GM18873 (cell line): ENCODE data around the gene DYNLT5.

Experiments
- ATAC-seq: cut with Tn5 transposase; IDR thresholded peaks from one replicate; pipeline ENCODE4 v1.9.1; 2021; ENCODE audit warnings: mild to moderate bottlenecking, moderate library complexity, moderate number of reproducible peaks; ENCODE audit not compliant: unreplicated experiment, low FRiP score

The DYNLT5 gene

DNA sequence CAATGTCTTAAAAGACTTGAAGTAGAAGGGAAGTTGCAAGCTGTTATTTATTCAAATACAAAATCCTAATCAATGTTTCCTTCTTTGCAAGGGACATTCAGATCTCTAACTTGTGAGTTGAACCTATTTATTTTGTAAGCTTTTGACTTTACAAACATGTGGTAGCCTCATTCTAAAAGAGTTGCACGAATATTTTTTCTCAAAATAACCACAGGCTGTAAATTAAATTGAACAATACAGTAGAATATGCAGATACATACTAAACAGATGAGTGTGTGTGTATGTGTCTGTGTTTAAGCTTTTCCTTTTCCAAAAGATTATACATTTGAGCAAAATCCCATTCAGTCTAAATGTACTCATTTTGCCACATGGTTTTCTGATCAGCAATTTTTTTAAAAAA lies 4.8 kb upstream of the DYNLT5 start:
- no peak for ATAC-seq

DNA sequence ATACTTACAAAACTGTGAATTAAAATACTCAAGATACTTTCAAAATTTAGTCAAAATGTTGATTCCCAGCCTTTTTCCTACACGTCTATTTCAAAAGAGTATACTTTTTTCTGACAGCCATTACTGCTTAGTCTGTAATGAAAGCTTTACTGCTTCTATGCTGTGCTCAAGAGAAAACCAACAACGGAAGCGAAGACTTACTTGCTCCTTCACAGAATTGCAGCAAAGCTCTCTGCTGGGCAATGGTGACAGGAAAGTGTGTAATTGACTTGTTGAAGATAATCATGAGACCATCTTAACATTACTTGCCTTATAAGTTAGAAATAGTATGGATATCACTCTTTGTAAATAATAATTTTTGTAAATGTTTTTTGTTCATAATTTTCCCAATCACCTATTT lies 1.7 kb upstream of the DYNLT5 start:
- ATAC-seq: no peak

DNA sequence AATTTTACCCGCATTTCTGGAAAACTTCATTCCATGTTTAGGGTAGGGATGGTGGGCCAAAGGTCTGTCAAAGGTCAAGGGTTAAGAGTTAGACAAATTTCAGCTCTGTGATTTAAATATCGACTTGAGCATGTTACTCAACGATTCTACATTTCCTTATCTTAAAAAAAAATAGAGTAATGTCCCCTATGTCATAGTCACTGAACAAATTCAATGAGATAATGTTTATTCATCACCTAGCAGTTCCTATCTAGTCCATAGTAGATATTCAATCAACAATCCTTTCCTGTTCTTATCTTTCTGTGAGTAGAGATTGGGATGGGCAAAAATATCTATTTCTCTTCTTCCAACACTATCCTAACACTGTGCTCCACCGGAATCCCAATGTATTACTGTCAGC lies 1.1 kb upstream of the DYNLT5 start:
- no peak for ATAC-seq

DNA sequence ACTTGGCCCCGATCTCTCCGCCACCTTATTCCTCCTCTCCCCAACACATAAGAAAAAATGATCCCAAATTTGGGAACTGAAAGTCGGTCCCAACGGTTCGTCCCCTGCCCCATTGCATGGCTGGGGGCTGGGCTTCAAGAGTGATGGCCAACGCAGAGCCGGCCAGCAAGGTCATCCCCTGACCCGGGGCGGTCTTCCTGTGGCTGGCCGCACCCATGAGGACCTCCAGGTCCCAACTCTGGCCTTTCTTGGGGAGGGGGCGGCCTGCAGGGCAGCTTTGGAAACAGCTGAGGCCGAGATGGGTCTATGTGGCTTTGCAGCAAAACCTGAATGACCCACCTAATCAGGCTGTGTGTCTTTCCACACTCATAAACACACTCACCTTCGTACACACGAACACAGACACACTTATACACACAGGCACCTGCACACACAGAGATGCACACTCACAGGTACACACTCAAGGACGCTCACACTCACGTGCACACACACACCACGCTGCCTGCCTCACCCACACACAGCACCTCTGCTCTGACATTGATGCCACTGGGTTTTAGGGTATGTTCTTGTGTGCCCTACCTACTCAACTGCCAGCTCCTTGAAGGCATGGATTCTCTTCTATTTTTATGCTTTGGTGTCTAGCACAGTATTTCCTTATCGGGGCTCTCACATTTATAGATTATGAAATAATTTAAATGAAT lies 562 bp downstream of the DYNLT5 start:
- ATAC-seq: no peak

DNA sequence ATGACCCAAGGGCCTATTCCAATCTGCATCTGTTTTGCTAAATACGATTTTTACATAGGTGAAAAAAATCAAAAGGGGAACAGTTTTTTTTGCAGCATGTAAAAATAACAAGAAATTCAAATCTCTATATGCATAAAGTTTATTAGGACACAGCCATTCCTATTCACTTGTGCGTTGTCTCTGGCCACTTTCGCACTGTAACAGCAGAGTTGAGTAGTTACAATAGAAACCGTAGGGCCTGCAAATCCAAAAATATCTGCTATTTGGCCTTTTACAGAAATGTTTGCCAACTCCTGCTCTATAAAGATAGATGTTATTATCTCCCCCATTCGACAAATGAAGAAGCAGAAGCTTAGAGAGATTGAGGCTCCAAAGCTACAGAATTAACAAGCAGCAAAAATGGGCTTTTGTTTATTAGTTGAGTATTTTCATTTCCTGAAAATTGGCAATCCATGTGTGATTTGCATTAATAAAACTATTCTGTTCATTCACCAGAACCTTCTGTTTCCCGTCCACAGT lies 5.5 kb downstream of the DYNLT5 start:
- ATAC-seq: no peak

DNA sequence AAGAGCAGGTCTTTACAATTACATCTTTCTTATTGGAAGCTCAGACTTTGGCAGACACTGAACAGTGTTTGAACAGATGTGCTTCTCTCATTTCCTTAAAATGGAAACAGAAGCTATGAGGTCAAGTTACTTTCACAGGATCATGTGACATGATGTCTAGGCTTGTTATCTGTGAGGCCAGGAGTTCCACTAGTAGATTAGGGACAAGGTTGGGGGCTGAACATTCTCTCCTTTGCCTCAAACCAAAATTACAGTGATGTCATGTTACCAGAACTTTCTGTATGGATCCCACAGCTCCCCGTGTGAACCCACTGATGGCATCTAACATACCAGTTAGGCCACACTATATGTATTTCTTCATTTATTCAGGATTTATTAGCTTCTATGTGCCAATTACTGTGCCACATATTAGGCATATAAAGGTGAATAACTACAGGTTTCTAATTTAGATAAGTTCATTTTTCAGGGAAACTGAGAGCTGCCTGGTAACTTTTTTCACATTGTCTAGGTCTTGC lies 6.0 kb downstream of the DYNLT5 start:
- peak; percentile 100 for ATAC-seq

DNA sequence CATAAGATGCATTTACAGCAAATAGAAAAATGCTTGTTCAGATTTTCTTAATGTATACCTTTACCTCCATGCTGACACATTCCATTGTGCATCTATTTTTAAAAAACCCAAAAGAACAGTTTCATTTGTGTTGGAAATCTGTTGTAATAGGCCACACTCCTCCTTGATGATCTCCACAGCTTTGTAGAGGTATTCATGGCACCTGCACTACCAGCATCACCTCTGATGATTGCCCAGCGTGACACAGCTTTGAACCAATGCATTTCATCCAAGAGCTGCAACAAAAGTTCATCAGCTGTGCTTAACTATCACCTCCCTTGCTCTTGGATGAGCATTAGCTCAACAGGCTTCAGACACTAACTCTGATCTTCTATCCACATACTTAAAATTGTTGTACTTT lies 8.2 kb downstream of the DYNLT5 start:
- no peak for ATAC-seq

DNA sequence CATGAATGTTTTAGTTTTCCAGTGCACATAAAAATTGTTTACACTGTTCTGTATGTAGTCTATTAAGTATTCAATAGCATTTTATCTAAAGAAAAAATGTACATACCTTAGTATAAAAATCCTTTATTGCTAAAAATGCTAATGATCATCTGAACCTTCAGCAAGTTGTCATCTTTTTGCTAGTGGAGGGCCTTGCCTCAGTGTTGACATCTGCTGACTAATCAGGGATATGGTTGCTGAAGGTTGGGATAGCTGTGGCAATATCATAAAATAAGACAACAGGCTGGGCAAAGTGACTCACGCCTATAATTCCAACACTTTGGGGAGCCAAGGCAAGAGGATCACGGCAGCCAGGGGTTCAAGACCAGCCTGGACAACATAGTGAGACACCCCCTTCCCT lies 9.0 kb downstream of the DYNLT5 start:
- ATAC-seq: no peak

DNA sequence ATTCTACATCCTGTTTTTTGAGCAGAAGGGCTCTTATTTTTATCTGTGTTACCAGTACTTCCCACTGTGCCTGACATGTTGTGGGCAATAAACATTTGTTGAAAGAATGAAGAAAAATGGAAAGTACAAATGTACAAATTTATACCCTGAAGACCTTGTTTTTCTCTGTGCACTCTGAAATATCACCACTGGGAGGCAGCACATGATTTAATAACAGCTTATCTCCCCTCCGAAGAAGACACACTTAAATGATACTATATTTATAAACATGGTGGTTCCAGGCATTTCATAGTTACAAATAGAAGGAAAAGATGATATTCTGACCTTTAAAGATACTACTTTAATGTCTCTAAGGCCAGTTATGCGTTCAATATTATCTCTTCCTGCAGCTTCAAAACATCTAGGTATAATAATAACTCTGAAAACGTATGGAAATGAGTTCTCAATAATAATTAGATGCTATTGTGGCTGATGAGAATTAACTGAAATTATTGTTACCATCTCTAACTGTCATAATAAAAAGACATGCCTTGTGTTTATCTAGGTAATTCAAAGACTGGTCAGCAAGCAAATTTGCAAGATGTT lies 12.8 kb downstream of the DYNLT5 start:
- ATAC-seq: no peak

DNA sequence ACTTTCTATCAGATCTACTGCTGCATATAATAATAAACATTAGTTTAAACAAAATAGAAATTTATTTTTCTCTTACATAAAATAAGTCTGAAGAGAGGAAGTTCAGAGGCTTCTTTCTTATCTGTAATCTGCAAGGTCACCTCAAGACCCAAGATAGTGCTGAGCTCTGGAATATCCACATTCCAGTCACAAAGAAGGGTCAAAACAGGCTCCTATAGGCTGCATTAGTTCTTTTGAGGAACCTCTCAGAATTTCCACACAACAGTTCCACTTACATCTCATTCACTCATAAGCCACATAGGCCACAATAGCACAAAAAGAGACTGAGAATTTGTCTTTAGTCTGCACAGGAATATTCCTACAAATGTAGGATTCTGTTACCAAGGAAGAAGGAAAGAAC lies 15.4 kb downstream of the DYNLT5 start:
- no peak for ATAC-seq

DNA sequence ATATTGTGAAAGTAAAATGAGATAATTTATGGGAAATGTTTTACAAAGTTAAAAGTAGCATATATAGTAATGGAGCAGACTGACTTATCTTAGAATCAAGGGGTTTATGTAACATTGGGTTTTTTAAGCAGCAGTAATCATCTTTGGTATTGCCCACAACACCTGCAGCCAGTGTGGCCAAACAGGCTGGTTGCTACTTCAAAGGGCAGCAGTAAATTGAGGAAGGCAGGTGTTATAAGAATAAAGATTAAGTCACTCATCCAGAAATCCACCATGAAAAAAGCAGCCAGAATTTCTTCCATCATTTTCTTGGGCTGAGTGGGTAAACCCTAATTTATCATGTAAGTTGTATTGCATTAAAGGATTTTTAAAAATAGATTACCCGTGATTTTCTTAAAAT lies 16.7 kb downstream of the DYNLT5 start:
- no peak for ATAC-seq

DNA sequence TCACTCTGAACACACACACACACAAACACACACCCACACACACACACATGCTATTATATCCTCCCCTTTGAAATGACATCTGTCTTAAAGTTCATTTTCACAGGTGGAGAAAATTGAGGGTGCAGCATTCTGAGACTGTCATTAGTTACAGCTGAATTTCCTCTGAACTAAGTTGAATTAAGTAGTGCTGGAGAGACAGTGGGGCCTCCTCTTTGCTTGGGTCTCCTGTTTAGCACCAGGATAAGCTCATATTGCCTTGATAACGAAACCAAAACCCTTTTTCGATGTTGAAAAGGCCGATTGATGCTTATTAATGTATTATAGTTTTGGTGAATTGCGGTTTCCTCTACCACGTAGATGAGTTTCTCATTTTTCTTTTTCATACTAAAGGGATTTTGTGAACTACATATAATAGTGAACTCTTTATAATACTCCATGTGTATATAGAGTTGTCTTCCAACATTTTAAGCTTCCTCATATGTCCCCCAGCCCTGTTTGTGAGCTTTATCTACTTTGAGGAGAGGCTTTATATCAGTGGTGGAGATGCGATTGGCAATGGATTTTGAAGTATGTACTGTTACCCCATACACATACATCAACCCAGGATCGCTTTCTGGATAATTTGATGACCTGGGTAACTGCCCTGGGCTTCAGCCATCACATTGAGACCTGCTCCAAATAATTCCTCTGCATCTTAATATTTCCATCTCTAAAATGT lies 17.4 kb downstream of the DYNLT5 start:
- no peak for ATAC-seq

DNA sequence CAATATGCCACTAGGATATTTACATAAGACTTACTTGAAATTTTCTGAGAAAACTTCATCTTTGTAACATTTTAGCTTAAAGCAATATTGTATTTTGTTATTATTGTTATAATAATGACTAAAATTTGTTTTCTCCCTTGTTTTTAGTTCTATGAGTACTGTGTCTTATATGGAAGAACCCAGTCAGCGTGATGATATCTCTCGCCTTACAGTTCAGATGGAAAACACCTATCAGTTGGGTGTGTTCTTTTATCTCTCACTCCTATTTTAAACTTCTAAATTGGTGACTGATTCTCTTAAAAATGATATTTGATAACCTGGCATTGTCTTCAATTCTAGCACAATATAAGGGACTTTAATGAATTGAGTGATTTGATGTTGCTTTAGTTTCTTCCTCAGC lies 18.0 kb downstream of the DYNLT5 start:
- ATAC-seq: no peak

DNA sequence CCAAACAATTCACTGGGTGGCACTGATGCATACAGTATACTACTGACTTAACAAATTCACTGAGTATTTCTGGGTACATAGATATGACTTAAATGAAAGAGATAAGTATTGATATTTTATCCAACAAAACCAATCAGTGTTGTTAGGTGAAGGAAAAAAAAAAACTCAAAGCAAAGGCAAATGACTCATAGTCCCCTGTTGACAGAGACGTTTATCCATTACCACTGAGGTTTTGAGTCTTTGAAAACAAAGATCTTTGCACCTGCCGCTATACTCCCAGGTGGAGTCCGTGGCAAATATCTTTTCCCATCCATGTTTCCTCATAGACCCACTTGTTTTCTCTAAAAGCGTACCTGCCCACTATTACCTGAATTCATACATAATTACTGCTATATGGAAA lies 18.4 kb downstream of the DYNLT5 start:
- ATAC-seq: no peak

DNA sequence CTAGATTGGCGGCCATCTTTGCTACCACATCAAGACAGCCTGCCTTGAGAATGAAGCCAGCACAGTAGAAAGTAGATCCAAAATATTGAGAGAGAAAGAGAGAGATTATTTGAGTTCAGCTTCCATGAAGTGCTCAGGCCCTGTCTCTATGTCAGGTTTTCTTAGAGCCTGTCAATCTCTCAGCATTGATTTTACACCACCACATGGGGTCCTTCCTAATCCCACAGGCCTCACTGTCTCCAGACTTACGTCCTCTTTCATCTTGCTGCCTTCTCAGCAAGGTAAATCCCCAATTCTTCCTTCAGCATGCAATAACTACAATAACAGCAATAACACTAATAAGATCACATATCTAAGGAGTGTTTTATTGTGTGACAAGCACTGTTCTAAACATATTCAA lies 21.0 kb downstream of the DYNLT5 start:
- ATAC-seq: no peak

DNA sequence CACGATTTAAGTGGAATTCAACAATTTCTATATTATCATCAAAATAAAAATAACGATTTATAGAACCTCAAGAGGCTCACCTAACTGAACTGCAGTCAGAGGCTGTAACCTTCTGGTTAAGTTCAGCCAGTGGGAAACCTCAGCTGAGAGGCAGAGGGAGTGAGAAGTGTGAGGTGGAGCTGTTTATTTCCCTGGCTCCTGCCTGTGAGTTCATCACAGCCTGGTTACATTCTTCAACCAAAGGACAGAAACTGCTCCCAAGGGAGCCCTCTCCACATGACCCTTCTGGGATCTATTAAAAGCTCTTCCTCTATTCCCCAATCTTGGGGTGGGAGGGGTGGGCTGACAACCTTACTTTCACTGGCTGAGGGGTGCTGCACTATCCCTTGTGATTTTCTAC lies 22.2 kb downstream of the DYNLT5 start:
- ATAC-seq: no peak

DNA sequence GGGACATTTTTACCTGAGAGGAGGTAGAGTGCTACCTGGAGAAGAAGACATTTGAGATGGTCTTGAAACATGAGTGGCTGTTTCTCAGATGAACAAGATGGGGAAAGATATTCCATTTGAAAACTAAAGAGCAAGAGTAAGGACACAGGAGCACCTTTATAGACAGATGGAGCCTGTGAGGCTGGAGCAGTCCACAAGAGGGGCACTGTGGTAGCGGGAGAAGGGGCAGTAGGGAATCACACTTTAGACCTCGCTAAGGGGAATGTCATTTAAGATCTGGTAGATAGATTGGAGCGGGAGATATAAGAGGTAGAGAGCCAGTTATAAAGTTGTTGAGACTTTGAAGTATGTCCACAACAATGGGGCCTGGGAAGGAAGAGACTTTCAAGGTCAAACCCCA lies 23.4 kb downstream of the DYNLT5 start:
- ATAC-seq: no peak

DNA sequence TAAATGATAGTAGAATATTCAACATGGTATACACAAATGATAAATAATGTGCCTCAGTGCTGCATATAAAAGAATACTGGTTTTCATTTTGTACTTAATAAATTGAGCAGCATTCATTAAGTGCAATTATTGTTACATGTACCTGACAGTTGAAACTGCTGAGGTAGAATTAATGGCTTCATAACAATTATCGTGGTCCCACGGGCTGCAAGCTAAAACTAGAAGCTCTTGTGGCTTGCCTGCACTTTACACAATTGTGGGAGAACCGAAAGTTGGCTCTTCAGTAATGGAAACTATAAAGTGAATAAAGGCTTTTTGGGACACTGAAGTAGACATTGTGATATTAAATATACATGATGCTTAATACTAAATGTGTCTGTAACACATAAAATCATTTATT lies 25.6 kb downstream of the DYNLT5 start:
- ATAC-seq: no peak

DNA sequence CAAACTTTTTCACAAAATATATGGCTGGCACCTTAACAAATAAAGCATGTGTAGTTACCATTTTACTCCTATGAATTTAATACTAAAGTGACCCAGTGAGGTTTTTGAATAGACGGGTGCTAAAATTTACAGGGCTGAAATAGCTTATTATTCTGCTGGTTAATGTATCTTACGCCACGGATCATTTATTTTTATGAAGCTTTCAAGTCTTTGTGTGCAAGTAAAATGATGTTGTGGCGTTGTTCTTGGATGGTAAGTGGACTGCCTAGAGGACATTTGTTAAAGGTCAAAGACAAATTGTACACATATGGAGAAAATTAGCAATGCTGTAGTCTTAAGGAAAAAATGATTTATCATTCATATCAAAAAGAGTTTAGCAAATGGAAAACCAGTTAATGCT lies 26.0 kb downstream of the DYNLT5 start:
- no peak for ATAC-seq

DNA sequence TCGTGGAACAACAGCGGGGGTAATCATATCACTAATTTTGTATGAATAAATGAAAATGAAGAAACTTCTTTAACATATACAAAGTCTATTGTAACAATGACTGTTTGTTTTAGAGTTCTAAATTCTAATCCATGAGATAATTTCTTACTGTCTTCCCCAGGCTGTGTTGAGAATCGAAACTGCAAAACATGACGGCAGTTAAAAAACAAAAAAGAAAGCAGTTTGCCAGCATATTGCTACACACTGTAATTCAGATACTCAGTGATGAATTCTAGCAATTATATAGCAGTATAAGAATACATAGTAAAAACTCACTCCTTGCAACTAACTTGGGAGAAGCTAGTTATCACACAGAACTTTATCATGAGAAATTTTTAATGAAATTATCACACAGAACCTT lies 26.7 kb downstream of the DYNLT5 start:
- no peak for ATAC-seq

DNA sequence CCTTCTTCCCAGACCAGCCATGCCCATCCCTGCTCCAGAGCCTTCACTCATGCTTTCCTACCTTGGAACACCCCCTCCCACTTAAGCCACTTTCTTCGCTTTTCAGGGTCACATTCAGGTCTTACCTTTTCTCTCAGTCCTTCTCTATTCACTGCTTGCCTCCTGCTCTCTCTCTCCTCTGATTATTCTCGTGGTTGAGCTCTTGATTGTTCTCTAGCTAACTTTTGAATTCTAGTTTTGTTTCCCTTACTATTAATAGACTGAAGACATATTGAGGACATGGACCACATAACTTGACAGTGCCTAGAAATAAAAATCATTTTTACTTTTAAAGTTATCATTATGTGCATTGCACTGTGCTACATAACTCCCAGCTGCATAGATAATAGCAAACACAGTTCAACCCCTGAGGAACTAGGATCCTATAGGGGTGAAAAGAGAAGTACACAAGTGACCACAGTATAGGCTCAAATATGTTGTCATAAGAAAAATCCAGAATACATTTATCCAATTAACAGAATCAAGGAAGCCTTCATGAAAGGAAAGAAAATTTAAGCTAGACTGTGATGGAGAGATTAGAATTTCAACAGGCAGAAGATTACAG lies 27.3 kb downstream of the DYNLT5 start:
- no peak for ATAC-seq
